Cardiac atrium fibroblast (primary cell): Measurements from ENCODE around the gene MAGED2. TPM values are rescaled to one million over a fixed set of nuclear protein-coding genes. Genes with fewer than 3 reads are reported as not detected.

Experiments used
- total RNA-seq: library from RNA; depleted of rRNA; stranded (reverse); fragments of >200 nt; gene quantifications from 2 replicates; pipeline ENCODE4 v1.2.3, GENCODE V29; 2015

The MAGED2 gene
- total RNA-seq: 291 and 376 TPM in 2 replicates

GRCh38 chrX:54807524-54808108 lies at the start of gene MAGED2:
Gene MAGED2, plus strand, starts transcription at chrX:54807745. Its CDS starts 1,587 bp downstream, at chrX:54809332.

GRCh38 chrX:54798137-54798536 lies 9.4 kb upstream of the MAGED2 start, which contains the start of gene ITIH6:
Gene ITIH6, minus strand, starts transcription at chrX:54798255. Its CDS starts 45 bp downstream, at chrX:54798210.

Other genes starting within 250 kb of the MAGED2 start
- not detected in 2 replicates for gene ITIH6, start 9.5 kb upstream of the MAGED2 start, total RNA-seq
- gene TRO, start 113.1 kb downstream of the MAGED2 start, total RNA-seq: 4.9 and 9.9 TPM in 2 replicates
- not detected in 2 replicates for gene PFKFB1, start 186.4 kb downstream of the MAGED2 start, total RNA-seq
- gene APEX2, start 192.6 kb downstream of the MAGED2 start, total RNA-seq: 11.2 and 12.3 TPM in 2 replicates
- gene ALAS2, start 223.2 kb downstream of the MAGED2 start, total RNA-seq: not detected in 2 replicates